ENCODE data around the gene GPR155.

Gene GPR155, protein sequence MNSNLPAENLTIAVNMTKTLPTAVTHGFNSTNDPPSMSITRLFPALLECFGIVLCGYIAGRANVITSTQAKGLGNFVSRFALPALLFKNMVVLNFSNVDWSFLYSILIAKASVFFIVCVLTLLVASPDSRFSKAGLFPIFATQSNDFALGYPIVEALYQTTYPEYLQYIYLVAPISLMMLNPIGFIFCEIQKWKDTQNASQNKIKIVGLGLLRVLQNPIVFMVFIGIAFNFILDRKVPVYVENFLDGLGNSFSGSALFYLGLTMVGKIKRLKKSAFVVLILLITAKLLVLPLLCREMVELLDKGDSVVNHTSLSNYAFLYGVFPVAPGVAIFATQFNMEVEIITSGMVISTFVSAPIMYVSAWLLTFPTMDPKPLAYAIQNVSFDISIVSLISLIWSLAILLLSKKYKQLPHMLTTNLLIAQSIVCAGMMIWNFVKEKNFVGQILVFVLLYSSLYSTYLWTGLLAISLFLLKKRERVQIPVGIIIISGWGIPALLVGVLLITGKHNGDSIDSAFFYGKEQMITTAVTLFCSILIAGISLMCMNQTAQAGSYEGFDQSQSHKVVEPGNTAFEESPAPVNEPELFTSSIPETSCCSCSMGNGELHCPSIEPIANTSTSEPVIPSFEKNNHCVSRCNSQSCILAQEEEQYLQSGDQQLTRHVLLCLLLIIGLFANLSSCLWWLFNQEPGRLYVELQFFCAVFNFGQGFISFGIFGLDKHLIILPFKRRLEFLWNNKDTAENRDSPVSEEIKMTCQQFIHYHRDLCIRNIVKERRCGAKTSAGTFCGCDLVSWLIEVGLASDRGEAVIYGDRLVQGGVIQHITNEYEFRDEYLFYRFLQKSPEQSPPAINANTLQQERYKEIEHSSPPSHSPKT

GRCh38 chr2:174486563-174487107, at the start of gene GPR155:
Gene GPR155 (minus strand): TSS chr2:174487029. CDS start chr2:174481956, 5,073 bp downstream.
- ATAC-seq, result peak; percentile 28 to 61

GRCh38 chr2:174535757-174536703, 49.2 kb upstream of the GPR155 start:
- no peak for ATAC-seq

DNA sequence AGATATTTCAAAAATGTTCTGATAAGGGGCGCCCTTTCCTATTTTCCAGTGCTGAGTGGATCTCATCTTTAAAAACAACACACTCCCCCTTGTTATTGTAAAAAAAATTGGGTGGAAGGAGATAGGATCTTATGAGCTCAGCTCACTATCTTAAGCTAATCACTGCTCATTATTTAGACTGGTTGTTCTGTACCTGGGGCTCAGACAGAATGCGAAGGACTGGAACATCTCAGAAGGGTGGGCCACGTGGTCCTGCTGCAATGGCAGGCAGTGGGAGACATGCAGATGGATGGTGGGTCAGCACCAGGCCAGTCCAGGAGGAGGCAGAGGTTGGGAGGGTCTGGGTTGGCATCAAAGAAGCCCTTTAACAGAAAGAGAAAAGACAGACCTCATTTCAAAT, 48.3 kb upstream of the GPR155 start:
- ATAC-seq, result no peak

DNA sequence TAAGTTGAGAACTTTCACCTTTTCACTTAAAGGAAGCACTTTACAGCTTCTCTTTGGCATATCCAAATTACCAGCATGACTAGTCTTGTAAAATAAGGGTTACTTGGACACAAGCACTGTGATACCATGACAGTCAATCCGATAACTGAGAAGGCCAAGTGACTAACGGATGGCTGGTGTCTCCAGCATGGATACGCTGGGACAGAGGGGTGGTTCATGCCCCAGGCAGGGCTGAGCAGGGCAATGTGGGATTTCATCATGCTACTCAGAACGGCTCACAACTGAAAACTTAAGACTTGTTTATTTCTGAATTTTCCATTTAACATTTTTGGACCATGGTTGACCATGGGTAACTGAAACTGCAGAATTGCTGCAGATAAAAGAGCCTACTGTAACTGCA, 43.1 kb upstream of the GPR155 start:
- no peak for ATAC-seq

GRCh38 chr2:174527959-174528358, 41.1 kb upstream of the GPR155 start:
- no peak for ATAC-seq

- ATAC-seq, result no peak
Observed at GRCh38 chr2:174527101-174527721, 40.4 kb upstream of the GPR155 start.

DNA sequence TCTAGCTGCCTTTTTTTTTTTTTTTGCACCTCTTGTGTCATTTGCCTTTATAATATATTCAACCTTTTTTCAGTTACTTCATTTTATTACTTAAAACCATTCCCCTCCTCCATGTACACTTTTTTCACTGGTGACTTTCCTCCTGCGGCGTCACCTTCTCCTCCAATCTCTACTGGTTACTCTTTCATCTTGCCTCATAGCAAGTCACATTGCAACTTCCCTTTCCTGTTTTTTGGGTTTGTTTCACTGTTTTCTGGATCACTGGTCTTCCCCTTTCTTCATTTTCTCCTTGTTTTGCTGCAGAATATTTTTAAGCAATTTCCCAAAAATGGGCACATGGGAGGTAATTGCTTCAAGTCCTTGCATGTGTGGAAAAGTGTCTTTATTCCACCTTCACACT, 37.7 kb upstream of the GPR155 start:
- no peak for ATAC-seq

DNA sequence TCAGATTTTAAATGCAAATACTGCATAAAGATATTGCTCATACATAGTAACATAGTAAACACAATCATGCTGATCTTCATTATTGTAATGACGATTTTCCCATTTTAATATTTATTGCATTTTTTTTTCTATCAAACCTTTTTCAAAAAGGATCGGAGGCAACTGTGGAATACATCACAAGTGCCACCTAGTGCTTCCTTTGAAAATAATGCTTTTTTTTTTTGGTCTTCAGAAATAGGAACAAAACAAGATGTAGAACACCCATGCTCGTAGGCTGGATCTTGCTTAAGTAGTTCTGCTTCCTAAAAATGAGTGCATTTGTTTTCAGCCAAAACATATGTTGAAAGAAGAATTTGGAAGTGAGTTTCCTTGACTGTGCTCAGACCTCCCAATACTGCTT, 35.7 kb upstream of the GPR155 start:
- no peak for ATAC-seq

- no peak for ATAC-seq
Observed at GRCh38 chr2:174518395-174518794, 31.6 kb upstream of the GPR155 start.

- ATAC-seq, result no peak
Observed at GRCh38 chr2:174516501-174517378, 29.9 kb upstream of the GPR155 start.

- no peak for ATAC-seq
Observed at GRCh38 chr2:174512345-174512744, 25.5 kb upstream of the GPR155 start.

DNA sequence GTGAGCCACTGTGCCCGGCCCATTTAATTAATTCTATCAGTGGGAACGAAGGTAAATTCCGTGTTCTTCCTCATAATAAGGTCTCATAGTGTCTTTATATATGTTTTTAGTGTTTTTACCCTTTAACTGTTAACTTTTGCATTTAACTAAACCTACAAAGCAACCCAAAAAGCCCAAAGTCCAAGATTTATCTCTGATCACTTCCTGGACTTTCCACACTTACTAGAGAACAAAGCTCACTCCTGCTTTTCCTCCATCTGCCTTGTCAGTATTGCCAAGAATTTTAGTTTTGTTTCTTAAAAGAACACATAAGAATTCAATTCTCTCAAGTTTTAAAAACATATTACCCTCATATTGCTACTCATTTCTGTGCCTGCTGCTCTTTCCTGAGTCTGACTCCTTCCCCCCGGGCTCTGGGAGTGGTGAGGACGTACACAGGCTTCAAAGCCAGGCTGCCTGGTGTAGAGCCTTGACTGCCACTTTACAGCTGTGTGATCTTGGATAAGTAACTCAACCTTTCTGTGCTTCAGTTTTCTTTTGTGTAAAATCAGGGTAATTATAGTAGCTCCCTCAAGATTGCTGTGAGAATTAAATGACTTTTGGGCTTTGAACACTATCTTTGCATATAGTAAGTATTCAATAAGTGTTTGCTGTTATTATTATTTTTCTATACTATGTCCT, 24.9 kb upstream of the GPR155 start:
- ATAC-seq, result no peak

DNA sequence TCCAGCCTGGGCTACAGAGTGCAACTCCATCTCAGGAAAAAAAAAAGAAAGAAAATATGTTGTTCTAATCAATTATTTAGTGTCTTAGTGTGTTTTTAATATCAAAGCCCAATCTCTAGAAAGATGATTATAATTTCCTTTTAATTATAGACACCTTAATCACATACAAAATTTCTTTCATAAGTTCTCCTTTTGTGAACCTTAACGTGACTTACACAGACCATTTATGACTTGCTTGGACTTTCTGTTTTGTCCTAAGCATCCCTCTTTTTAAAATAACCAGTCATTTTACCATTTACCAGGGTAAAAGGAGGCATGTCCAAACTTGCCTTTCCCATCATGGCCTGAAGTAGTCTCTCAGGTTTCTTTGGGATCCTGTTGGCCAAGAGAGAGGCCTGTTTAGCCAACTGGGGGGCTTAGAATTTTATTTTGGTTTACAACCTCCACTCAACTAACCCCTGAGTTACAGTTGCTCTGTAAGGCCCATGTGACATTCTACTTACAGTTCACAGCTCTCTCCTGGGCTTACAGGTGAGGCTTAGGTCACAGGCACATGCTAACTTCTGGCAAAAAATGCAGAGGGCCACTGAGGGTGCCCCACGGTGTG, 23.9 kb upstream of the GPR155 start:
- ATAC-seq, result no peak

- ATAC-seq, result no peak
Observed at GRCh38 chr2:174503161-174503809, 16.5 kb upstream of the GPR155 start.

GRCh38 chr2:174499371-174499770, 12.5 kb upstream of the GPR155 start:
- no peak for ATAC-seq

- no peak for ATAC-seq
Observed at GRCh38 chr2:174495365-174496012, 8.7 kb upstream of the GPR155 start.

DNA sequence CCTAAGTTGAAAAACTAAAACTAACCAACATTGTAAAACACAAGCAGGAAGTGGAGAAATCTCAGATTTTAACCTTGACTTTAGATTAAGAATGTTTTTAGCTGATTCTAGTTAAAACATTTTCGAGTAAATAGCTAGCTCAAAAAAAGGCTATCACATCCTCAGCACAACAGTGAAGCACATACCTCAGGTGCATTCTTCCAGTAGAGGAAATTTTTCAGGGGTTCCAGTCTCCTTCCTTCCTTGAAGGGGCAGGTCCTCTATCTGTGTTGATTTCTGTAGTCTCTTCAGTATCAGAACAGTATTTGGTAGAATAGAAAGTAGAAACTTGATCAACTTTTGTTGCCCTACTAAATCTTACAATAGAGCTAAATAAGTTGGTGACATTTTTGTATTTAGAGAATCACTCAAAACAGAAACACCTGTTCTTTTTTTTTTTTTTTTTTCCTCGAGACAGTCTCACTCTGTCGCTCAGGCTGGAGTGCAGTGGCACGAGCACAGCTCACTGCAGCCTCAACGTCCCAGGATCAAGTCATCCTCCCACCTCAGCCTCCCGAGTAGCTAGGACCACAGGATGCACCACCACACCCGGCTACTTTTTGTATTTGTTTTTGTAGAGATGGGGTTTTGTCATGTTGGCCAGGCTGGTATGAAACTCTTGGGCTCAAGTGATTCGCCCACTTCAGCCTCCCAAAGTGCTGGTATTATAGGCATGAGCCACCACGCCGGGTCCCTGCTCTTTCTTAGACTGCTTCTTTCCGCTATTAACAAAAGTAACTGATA, 6.9 kb upstream of the GPR155 start:
- peak; percentile 28 to 42 for ATAC-seq

DNA sequence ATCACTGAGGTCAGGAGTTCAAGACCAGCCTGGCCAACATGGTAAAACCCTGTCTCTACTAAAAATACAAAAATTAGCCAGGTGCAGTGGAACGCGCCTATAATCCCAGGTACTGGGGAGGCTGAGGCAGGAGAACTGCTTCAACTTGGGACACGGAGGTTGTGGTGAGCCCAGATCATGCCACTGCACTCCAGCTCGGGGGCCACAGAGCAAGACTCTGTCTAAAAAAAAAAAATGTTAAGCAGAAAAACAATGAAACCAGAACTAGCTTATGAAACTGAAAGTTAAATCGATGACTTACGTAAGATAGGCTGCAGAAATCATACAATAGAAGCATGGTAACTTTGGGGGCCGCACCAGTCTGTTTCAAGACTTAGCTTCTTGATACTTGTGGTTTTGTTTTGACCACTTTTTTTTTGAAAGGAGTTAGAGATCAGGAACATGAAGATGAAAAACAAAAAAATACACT, 6.2 kb upstream of the GPR155 start:
- ATAC-seq, result peak; percentile 86 to 88
